ENCODE measurements around the gene LSR.

GRCh38 chr19:35241417-35241816 lies 7.4 kb upstream of the LSR start:
- no peak for TF ChIP-seq POLR2AphosphoS5 (IDR thresholded peaks at IDR 0.05; ENCODE audit: low read depth, low read length)
- no peak for TF ChIP-seq POLR2A (IDR thresholded peaks at IDR 0.05; ENCODE audit: low read depth, low read length)
- no peak for TF ChIP-seq TAF1 (IDR thresholded peaks at IDR 0.05; ENCODE audit: low read depth, low read length)
- no peak for TF ChIP-seq SPI1 (IDR thresholded peaks at IDR 0.05; ENCODE audit: low read depth, low read length)
- no peak for TF ChIP-seq POU2F2 (IDR thresholded peaks at IDR 0.05; ENCODE audit: low read depth, low read length)
- TF ChIP-seq PAX5 (IDR thresholded peaks at IDR 0.05; ENCODE audit: insufficient read depth, low read length, severe bottlenecking): no peak

Measured in GM12891 (cell line).